PC-3 (cell line): ENCODE measurements around the gene GCDH.

ENCODE experiments used
- CTCF ChIP-seq: fragments of 300-600 bp; sonication (generic); conservative IDR thresholded peaks from 2 replicates; pipeline ENCODE4 v1.5.1; 2017; ENCODE audit warnings: antibody characterized with exemption, low read depth, mild to moderate bottlenecking, low read length
- EZH2 ChIP-seq: fragments of 300-600 bp; sonication (generic); IDR thresholded peaks from one replicate; pipeline ENCODE4 v1.6.1; 2017; ENCODE audit warnings: antibody characterized with exemption, mild to moderate bottlenecking, low read length; ENCODE audit not compliant: unreplicated experiment

- TF ChIP-seq CTCF = no peak
- no peak for TF ChIP-seq EZH2
Measured at GRCh38 chr19:12913851-12914690, 23.1 kb downstream of the GCDH start.
